WTC11 (cell line): ENCODE data around the gene ATXN3L. TPM values are rescaled to one million over a fixed set of nuclear protein-coding genes. Genes with fewer than 3 reads are reported as not detected.

Experiments
- ATAC-seq: fragments of 200-7000 bp; cut with Tn5 transposase; 2 replicates; pipeline ENCODE4 v1.10.0; 2021; ENCODE audit warnings: mild to moderate bottlenecking, moderate library complexity
- CTCF ChIA-PET: fragments of 300-600 bp; sonication (Branson Sonifier 250); formaldehyde crosslinking; loops from one replicate; lab custom pipeline; 2021; ENCODE audit warnings: antibody characterized with exemption; lab: Charles Lee
- POLR2A ChIA-PET: fragments of 350-600 bp; sonication (Branson Sonifier 250); formaldehyde crosslinking; loops from one replicate; lab custom pipeline; 2021; ENCODE audit warnings: antibody characterized with exemption; lab: Charles Lee
- DNase-seq: peaks from one replicate; pipeline ENCODE4 v3.0.0; 2021; ENCODE audit warnings: low spot score
- H3K27ac Mint-ChIP-seq: 2 replicates; pipeline ENCODE4 v1.8.0; 2021; ENCODE audit warnings: mixed read lengths
- H3K27me3 Mint-ChIP-seq: 2 replicates; pipeline ENCODE4 v1.8.0; 2021; ENCODE audit warnings: low read depth, mild to moderate bottlenecking, moderate library complexity, mixed read lengths
- H3K36me3 Mint-ChIP-seq: 2 replicates; pipeline ENCODE4 v1.8.0; 2021; ENCODE audit warnings: mixed read lengths
- H3K4me1 Mint-ChIP-seq: 2 replicates; pipeline ENCODE4 v1.8.0; 2022; ENCODE audit warnings: mixed read lengths
- H3K4me3 Mint-ChIP-seq: 2 replicates; pipeline ENCODE4 v1.8.0; 2021; ENCODE audit warnings: mild to moderate bottlenecking, moderate library complexity, mixed read lengths
- H3K9me3 Mint-ChIP-seq: 2 replicates; pipeline ENCODE4 v1.8.0; 2021; ENCODE audit warnings: mixed read lengths
- ARID4B ChIP-seq: sonication (generic); formaldehyde crosslinking; IDR thresholded peaks from 2 replicates; pipeline ENCODE4 v1.8.0; 2023; ENCODE audit warnings: missing genetic modification reagents, mild to moderate bottlenecking, borderline replicate concordance
- ATF3 ChIP-seq: sonication (generic); formaldehyde crosslinking; conservative IDR thresholded peaks from 2 replicates; pipeline ENCODE4 v1.8.1; 2022; ENCODE audit warnings: mild to moderate bottlenecking, missing genetic modification reagents
- CBFB ChIP-seq: sonication (generic); formaldehyde crosslinking; IDR thresholded peaks from 2 replicates; pipeline ENCODE4 v1.8.1; 2022; ENCODE audit warnings: mild to moderate bottlenecking, low read depth, missing genetic modification reagents
- EMX1 ChIP-seq: fragments of 250-450 bp; sonication (Bioruptor Pico); IDR thresholded peaks from 2 replicates; pipeline ENCODE4 v1.8.0; 2021; ENCODE audit warnings: mild to moderate bottlenecking
- ETV6 ChIP-seq: sonication (generic); formaldehyde crosslinking; IDR thresholded peaks from 2 replicates; pipeline ENCODE4 v1.8.1; 2022; ENCODE audit warnings: mild to moderate bottlenecking, missing genetic modification reagents
- FOXJ3 ChIP-seq: sonication (generic); formaldehyde crosslinking; IDR thresholded peaks from 2 replicates; pipeline ENCODE4 v1.9.0; 2021; ENCODE audit warnings: missing genetic modification reagents, mild to moderate bottlenecking, borderline replicate concordance
- GTF2I ChIP-seq: fragments of 250-450 bp; sonication (Bioruptor Pico); conservative IDR thresholded peaks from 2 replicates; pipeline ENCODE4 v1.4.0; 2021; ENCODE audit warnings: mild to moderate bottlenecking
- MAX ChIP-seq: sonication (generic); formaldehyde crosslinking; IDR thresholded peaks from 2 replicates; pipeline ENCODE4 v1.8.0; 2022; ENCODE audit warnings: mild to moderate bottlenecking, missing genetic modification reagents
- NFATC4 ChIP-seq: fragments of 250-450 bp; sonication (Bioruptor Pico); IDR thresholded peaks from 2 replicates; pipeline ENCODE4 v1.9.0; 2021; ENCODE audit warnings: mild to moderate bottlenecking
- NFE2L1 ChIP-seq: sonication (generic); formaldehyde crosslinking; IDR thresholded peaks from 2 replicates; pipeline ENCODE4 v1.8.1; 2023; ENCODE audit warnings: missing genetic modification reagents
- NFYB ChIP-seq: sonication (generic); formaldehyde crosslinking; conservative IDR thresholded peaks from 2 replicates; pipeline ENCODE4 v1.8.0; 2022; ENCODE audit warnings: low read depth, missing genetic modification reagents
- SP1 ChIP-seq: sonication (generic); formaldehyde crosslinking; conservative IDR thresholded peaks from 2 replicates; pipeline ENCODE4 v1.8.1; 2022; ENCODE audit warnings: missing genetic modification reagents
- ZBTB21 ChIP-seq: sonication (generic); formaldehyde crosslinking; IDR thresholded peaks from 2 replicates; pipeline ENCODE4 v1.8.1; 2023; ENCODE audit warnings: mild to moderate bottlenecking, missing genetic modification reagents, borderline replicate concordance
- ZBTB43 ChIP-seq: sonication (generic); formaldehyde crosslinking; IDR thresholded peaks from 2 replicates; pipeline ENCODE4 v1.8.1; 2023; ENCODE audit warnings: mild to moderate bottlenecking, missing genetic modification reagents
- ZNF121 ChIP-seq: sonication (generic); formaldehyde crosslinking; IDR thresholded peaks from 2 replicates; pipeline ENCODE4 v1.8.0; 2023; ENCODE audit warnings: missing genetic modification reagents
- ZNF138 ChIP-seq: sonication (generic); formaldehyde crosslinking; conservative IDR thresholded peaks from 2 replicates; pipeline ENCODE4 v1.8.1; 2022; ENCODE audit warnings: mild to moderate bottlenecking, moderate library complexity, missing genetic modification reagents
- ZNF263 ChIP-seq: sonication (generic); formaldehyde crosslinking; IDR thresholded peaks from 2 replicates; pipeline ENCODE4 v1.8.1; 2022; ENCODE audit warnings: low read depth, mild to moderate bottlenecking, moderate library complexity, missing genetic modification reagents
- ZNF423 ChIP-seq: fragments of 250-450 bp; sonication (Bioruptor Pico); IDR thresholded peaks from 2 replicates; pipeline ENCODE4 v2.1.2; 2022; ENCODE audit warnings: mild to moderate bottlenecking, moderate library complexity
- ZSCAN18 ChIP-seq: fragments of 250-450 bp; sonication (Bioruptor Pico); IDR thresholded peaks from 2 replicates; pipeline ENCODE4 v2.1.2; 2022; ENCODE audit warnings: mild to moderate bottlenecking, moderate library complexity
- total RNA-seq: library from RNA; stranded (reverse); gene quantifications from 3 replicates; pipeline ENCODE4 v1.2.3, GENCODE V29; 2021
- TF ChIP-seq, protein P1 (sequence below): sonication (generic); formaldehyde crosslinking; IDR thresholded peaks from 2 replicates; pipeline ENCODE4 v1.8.1; 2022; ENCODE audit warnings: mild to moderate bottlenecking, missing genetic modification reagents, moderate library complexity, borderline replicate concordance
- TF ChIP-seq, protein P2 (sequence below): sonication (generic); formaldehyde crosslinking; IDR thresholded peaks from 2 replicates; pipeline ENCODE4 v1.8.1; 2022; ENCODE audit warnings: low read depth, missing genetic modification reagents, borderline replicate concordance
- TF ChIP-seq, protein P3 (sequence below): sonication (generic); formaldehyde crosslinking; IDR thresholded peaks from 2 replicates; pipeline ENCODE4 v1.8.0; 2022; ENCODE audit warnings: mild to moderate bottlenecking, missing genetic modification reagents

Gene ATXN3L
- total RNA-seq, 1 experiment from 2014 or later = not detected

DNA sequence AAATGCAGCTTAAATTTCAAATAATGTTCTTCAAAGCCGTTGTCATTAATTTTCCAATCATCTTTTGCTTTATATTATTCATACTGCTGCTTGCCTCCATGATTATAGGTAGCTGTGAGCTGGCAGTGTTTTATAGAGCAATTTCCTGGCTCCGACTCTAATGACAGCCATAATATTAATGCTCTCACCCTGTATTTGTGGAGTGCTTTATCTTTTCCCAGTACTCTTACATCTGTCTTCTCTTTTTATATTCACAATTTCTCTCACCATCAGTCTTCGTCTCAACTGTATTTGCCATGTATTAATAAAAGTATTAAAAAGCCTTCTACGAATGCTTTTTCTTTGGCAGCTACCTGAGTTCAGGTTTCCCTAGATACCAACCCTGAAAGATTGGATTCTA, 21.0 kb downstream of the ATXN3L start:
- no peak for TF ChIP-seq ZSCAN18
- TF ChIP-seq, protein P1, sequence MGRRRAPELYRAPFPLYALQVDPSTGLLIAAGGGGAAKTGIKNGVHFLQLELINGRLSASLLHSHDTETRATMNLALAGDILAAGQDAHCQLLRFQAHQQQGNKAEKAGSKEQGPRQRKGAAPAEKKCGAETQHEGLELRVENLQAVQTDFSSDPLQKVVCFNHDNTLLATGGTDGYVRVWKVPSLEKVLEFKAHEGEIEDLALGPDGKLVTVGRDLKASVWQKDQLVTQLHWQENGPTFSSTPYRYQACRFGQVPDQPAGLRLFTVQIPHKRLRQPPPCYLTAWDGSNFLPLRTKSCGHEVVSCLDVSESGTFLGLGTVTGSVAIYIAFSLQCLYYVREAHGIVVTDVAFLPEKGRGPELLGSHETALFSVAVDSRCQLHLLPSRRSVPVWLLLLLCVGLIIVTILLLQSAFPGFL (CRISPR knock-in tag) = no peak
- no peak for TF ChIP-seq EMX1 (CRISPR knock-in tag)
- no peak for TF ChIP-seq ZNF121 (CRISPR knock-in tag)
- TF ChIP-seq NFYB (CRISPR knock-in tag) = no peak
- no peak for TF ChIP-seq NFATC4 (CRISPR knock-in tag)
- no peak for TF ChIP-seq SP1 (CRISPR knock-in tag)
- TF ChIP-seq NFE2L1 (CRISPR knock-in tag) = no peak
- TF ChIP-seq, protein P2, sequence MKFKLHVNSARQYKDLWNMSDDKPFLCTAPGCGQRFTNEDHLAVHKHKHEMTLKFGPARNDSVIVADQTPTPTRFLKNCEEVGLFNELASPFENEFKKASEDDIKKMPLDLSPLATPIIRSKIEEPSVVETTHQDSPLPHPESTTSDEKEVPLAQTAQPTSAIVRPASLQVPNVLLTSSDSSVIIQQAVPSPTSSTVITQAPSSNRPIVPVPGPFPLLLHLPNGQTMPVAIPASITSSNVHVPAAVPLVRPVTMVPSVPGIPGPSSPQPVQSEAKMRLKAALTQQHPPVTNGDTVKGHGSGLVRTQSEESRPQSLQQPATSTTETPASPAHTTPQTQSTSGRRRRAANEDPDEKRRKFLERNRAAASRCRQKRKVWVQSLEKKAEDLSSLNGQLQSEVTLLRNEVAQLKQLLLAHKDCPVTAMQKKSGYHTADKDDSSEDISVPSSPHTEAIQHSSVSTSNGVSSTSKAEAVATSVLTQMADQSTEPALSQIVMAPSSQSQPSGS (CRISPR knock-in tag) = no peak
- TF ChIP-seq ARID4B = no peak
- no peak for TF ChIP-seq ZBTB21 (CRISPR knock-in tag)
- no peak for TF ChIP-seq ZNF138 (CRISPR knock-in tag)
- no peak for TF ChIP-seq ZNF423 (CRISPR knock-in tag)
- TF ChIP-seq ZNF263 (CRISPR knock-in tag) = no peak
- TF ChIP-seq ETV6 (CRISPR knock-in tag) = no peak
- TF ChIP-seq CBFB = no peak
- TF ChIP-seq MAX (CRISPR knock-in tag) = no peak
- TF ChIP-seq GTF2I (CRISPR knock-in tag) = no peak
- DNase-seq = no peak
- Mint-ChIP-seq H3K9me3 (no peaks in the 10 kb centered on the region), H3K27me3 (no peaks in the 10 kb centered on the region; the same call in 1 of the 2 replicates), H3K4me3 (no peak overlapping the region), H3K36me3 (no peaks in the 10 kb centered on the region), H3K4me1 (peaks cover 14% of the 10 kb centered on the region), H3K27ac (no peak overlapping the region; the same call in 1 of the 2 replicates)
- CTCF ChIA-PET = no interaction called here
- no peak for ATAC-seq
- POLR2A ChIA-PET = no interaction called here

DNA sequence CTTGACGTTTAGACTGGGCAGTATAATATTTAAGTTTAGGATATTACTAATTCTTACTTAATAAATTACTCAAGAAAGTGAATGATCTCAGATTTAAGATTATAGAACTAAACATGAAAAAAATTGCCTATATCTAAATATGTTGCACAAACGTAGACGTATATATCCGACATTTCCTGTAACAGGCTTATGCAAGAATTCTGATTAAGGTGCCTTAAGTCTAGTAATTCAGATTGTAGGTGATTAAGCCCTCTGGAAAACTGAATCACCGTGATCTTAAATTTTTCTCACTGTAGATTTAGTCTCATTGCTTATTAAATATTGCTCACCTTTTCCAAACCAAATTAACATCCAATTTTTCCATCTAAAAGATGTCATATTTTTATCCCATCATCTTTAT, 24.0 kb downstream of the ATXN3L start:
- DNase-seq (no peak), ATAC-seq (no peak)
- ChIA-PET POLR2A (no interaction called here), CTCF (no interaction called here)
- no peak for TF ChIP-seq ZBTB43 (CRISPR knock-in tag)
- no peak for TF ChIP-seq ZNF121 (CRISPR knock-in tag)
- no peak for TF ChIP-seq FOXJ3
- TF ChIP-seq ATF3 (CRISPR knock-in tag) = no peak
- TF ChIP-seq, protein P3, sequence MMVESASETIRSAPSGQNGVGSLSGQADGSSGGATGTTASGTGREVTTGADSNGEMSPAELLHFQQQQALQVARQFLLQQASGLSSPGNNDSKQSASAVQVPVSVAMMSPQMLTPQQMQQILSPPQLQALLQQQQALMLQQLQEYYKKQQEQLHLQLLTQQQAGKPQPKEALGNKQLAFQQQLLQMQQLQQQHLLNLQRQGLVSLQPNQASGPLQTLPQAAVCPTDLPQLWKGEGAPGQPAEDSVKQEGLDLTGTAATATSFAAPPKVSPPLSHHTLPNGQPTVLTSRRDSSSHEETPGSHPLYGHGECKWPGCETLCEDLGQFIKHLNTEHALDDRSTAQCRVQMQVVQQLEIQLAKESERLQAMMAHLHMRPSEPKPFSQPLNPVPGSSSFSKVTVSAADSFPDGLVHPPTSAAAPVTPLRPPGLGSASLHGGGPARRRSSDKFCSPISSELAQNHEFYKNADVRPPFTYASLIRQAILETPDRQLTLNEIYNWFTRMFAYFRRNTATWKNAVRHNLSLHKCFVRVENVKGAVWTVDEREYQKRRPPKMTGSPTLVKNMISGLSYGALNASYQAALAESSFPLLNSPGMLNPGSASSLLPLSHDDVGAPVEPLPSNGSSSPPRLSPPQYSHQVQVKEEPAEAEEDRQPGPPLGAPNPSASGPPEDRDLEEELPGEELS (CRISPR knock-in tag) = no peak
- H3K9me3 Mint-ChIP-seq = no peaks in the 10 kb centered on the region
- no peak overlapping the region for H3K27ac Mint-ChIP-seq
- peaks cover 10% of the 10 kb centered on the region for H3K4me1 Mint-ChIP-seq
- H3K36me3 Mint-ChIP-seq = no peaks in the 10 kb centered on the region
- H3K27me3 Mint-ChIP-seq = no peaks in the 10 kb centered on the region
- no peak overlapping the region for H3K4me3 Mint-ChIP-seq
